HEK293 (cell line): ENCODE results near the gene YTHDC2.
A peak's percentile ranks its signal among the peaks of the same experiment; 100 is the strongest.

ENCODE experiments used
- CTCF ChIA-PET: fragments of 350-600 bp; formaldehyde crosslinking; extraction: SDS; loops from one replicate; lab custom pipeline; 2021; ENCODE audit warnings: antibody characterized with exemption; lab: Yijun Ruan, JAX
- POLR2A ChIA-PET: fragments of 300-600 bp; formaldehyde crosslinking; extraction: SDS; loops from one replicate; lab custom pipeline; 2020; ENCODE audit warnings: antibody characterized with exemption, inconsistent platforms; lab: Yijun Ruan, JAX
- H3K27ac ChIP-seq: fragments of 200-500 bp; sonication (Bioruptor generic); 2 replicates; pipeline ENCODE4 v1.5.1; 2014; ENCODE audit warnings: low read depth, low read length, control low read depth, inconsistent platforms; ENCODE audit errors: extremely low read depth
- H3K36me3 ChIP-seq, 2 experiments: fragments of 200-500 bp in 1 of 2; sonication (Bioruptor generic) in 1 of 2; 1 replicate in 1 of 2; 2 replicates in 1 of 2; pipeline ENCODE4 v1.5.1; 2014 to 2017; ENCODE audit warnings: inconsistent platforms in 2 of 2, low read length in 2 of 2; ENCODE audit not compliant: control insufficient read depth in 2 of 2, insufficient read depth in 1 of 2
- H3K4me1 ChIP-seq: fragments of 200-500 bp; sonication (Bioruptor generic); 2 replicates; pipeline ENCODE4 v1.5.1; 2014; ENCODE audit warnings: mild to moderate bottlenecking, low read length, inconsistent platforms; ENCODE audit not compliant: control insufficient read depth, insufficient read depth
- H3K4me3 ChIP-seq: 2 replicates; pipeline ENCODE4 v1.5.1; 2011; ENCODE audit warnings: low read depth, mild to moderate bottlenecking, control low read depth, low read length, moderate library complexity
- H3K9me3 ChIP-seq: fragments of 200-500 bp; sonication (Bioruptor generic); 2 replicates; pipeline ENCODE4 v1.5.1; 2014; ENCODE audit warnings: low read depth, low read length, inconsistent platforms; ENCODE audit not compliant: control insufficient read depth, insufficient read depth
- GLIS1 ChIP-seq: fragments of 450-650 bp; formaldehyde crosslinking; IDR thresholded peaks from 2 replicates; pipeline ENCODE4 v1.5.1; 2016; ENCODE audit warnings: missing biosample characterization, missing genetic modification characterization
- HOXC10 ChIP-seq: sonication (generic); formaldehyde crosslinking; IDR thresholded peaks from 2 replicates; pipeline ENCODE4 v1.8.1; 2023; ENCODE audit warnings: mild to moderate bottlenecking, missing genetic modification reagents
- HOXD13 ChIP-seq: sonication (generic); formaldehyde crosslinking; IDR thresholded peaks from 2 replicates; pipeline ENCODE4 v1.8.0; 2022; ENCODE audit warnings: missing genetic modification reagents, borderline replicate concordance
- KLF9 ChIP-seq: fragments of 450-650 bp; formaldehyde crosslinking; IDR thresholded peaks from 2 replicates; pipeline ENCODE4 v1.5.1; 2016; ENCODE audit warnings: missing biosample characterization, missing genetic modification characterization, low read depth
- MZF1 ChIP-seq: fragments of 450-650 bp; formaldehyde crosslinking; IDR thresholded peaks from 2 replicates; pipeline ENCODE4 v1.5.1; 2017; ENCODE audit warnings: missing biosample characterization, missing genetic modification characterization, borderline replicate concordance
- PRDM1 ChIP-seq: fragments of 450-650 bp; formaldehyde crosslinking; IDR thresholded peaks from 2 replicates; pipeline ENCODE4; 2016; ENCODE audit warnings: missing biosample characterization, missing genetic modification characterization
- REST ChIP-seq: fragments of 450-650 bp; formaldehyde crosslinking; IDR thresholded peaks from 2 replicates; pipeline ENCODE4 v1.5.1; 2016; ENCODE audit warnings: missing biosample characterization, missing genetic modification characterization
- SCRT2 ChIP-seq: fragments of 450-650 bp; formaldehyde crosslinking; IDR thresholded peaks from 2 replicates; pipeline ENCODE4 v1.5.1; 2016; ENCODE audit warnings: missing biosample characterization, missing genetic modification characterization
- TRIM28 ChIP-seq: IDR thresholded peaks from 2 replicates; pipeline ENCODE4 v1.6.1; 2011; ENCODE audit warnings: low read length, control low read depth, borderline replicate concordance
- ZNF10 ChIP-seq: fragments of 450-650 bp; formaldehyde crosslinking; IDR thresholded peaks from 2 replicates; pipeline ENCODE4 v1.5.1; 2017; ENCODE audit warnings: missing biosample characterization, missing genetic modification characterization
- ZNF394 ChIP-seq: fragments of 450-650 bp; formaldehyde crosslinking; IDR thresholded peaks from 2 replicates; pipeline ENCODE4 v1.5.1; 2016; ENCODE audit warnings: missing biosample characterization, missing genetic modification characterization, mild to moderate bottlenecking, moderate library complexity, borderline replicate concordance
- ZNF610 ChIP-seq: fragments of 450-650 bp; formaldehyde crosslinking; IDR thresholded peaks from 2 replicates; pipeline ENCODE4 v1.5.1; 2016; ENCODE audit warnings: missing biosample characterization, missing genetic modification characterization, borderline replicate concordance
- ZNF623 ChIP-seq: fragments of 450-650 bp; formaldehyde crosslinking; IDR thresholded peaks from 2 replicates; pipeline ENCODE4 v1.5.1; 2016; ENCODE audit warnings: missing biosample characterization, missing genetic modification characterization
- ZNF654 ChIP-seq: fragments of 450-650 bp; formaldehyde crosslinking; IDR thresholded peaks from 2 replicates; pipeline ENCODE4 v1.5.1; 2016; ENCODE audit warnings: low read depth, missing biosample characterization, missing genetic modification characterization
- ZNF837 ChIP-seq: fragments of 450-650 bp; formaldehyde crosslinking; IDR thresholded peaks from 2 replicates; pipeline ENCODE4 v1.5.1; 2016; ENCODE audit warnings: missing biosample characterization, missing genetic modification characterization
- TF ChIP-seq, protein P1 (sequence below): fragments of 450-650 bp; formaldehyde crosslinking; IDR thresholded peaks from 2 replicates; pipeline ENCODE4 v1.5.1; 2016; ENCODE audit warnings: missing biosample characterization, missing genetic modification characterization
- TF ChIP-seq, protein P2 (sequence below): fragments of 450-650 bp; formaldehyde crosslinking; IDR thresholded peaks from 2 replicates; pipeline ENCODE4 v1.5.1; 2016; ENCODE audit warnings: missing biosample characterization, missing genetic modification characterization

YTHDC2 gene

GRCh38 chr5:113612060-113612496 is 98.6 kb downstream of the YTHDC2 start:
- TF ChIP-seq ZNF654 (tag by site-specific recombination), result peak; percentile 92
- TF ChIP-seq, protein P1, sequence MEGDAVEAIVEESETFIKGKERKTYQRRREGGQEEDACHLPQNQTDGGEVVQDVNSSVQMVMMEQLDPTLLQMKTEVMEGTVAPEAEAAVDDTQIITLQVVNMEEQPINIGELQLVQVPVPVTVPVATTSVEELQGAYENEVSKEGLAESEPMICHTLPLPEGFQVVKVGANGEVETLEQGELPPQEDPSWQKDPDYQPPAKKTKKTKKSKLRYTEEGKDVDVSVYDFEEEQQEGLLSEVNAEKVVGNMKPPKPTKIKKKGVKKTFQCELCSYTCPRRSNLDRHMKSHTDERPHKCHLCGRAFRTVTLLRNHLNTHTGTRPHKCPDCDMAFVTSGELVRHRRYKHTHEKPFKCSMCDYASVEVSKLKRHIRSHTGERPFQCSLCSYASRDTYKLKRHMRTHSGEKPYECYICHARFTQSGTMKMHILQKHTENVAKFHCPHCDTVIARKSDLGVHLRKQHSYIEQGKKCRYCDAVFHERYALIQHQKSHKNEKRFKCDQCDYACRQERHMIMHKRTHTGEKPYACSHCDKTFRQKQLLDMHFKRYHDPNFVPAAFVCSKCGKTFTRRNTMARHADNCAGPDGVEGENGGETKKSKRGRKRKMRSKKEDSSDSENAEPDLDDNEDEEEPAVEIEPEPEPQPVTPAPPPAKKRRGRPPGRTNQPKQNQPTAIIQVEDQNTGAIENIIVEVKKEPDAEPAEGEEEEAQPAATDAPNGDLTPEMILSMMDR (tag by site-specific recombination), result peak; percentile 19; the same call in 1 of the 2 replicates
- no peak for TF ChIP-seq HOXD13
- TF ChIP-seq ZNF394 (tag by site-specific recombination), result peak; percentile 71; the same call in 1 of the 2 replicates
- TF ChIP-seq PRDM1 (tag by site-specific recombination), result peak; percentile 72
- TF ChIP-seq, protein P2, sequence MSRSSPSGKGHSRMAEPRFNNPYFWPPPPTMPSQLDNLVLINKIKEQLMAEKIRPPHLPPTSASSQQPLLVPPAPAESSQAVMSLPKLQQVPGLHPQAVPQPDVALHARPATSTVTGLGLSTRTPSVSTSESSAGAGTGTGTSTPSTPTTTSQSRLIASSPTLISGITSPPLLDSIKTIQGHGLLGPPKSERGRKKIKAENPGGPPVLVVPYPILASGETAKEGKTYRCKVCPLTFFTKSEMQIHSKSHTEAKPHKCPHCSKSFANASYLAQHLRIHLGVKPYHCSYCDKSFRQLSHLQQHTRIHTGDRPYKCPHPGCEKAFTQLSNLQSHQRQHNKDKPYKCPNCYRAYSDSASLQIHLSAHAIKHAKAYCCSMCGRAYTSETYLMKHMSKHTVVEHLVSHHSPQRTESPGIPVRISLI (tag by site-specific recombination), result 0 out of 2 replicates have a peak, but pooled peaks have one; percentile 17
- no peak overlapping the region for H3K4me3 ChIP-seq
- ChIA-PET POLR2A (interaction anchor here (0.6 kb wide), 1 partner anchor 763 kb away, joined by 3 read pairs; no protein-coding TSS in a partner anchor), CTCF (interaction anchor here (0.6 to 2.2 kb wide), 51 partner anchors 8 to 1635 kb away, joined by 3 to 40 read pairs (median 4); no protein-coding TSS in a partner anchor)
- no peaks in the 10 kb centered on the region for H3K36me3 ChIP-seq
- no peaks in the 10 kb centered on the region for H3K4me1 ChIP-seq
- H3K27ac ChIP-seq, result no peak overlapping the region
- no peaks in the 10 kb centered on the region for H3K9me3 ChIP-seq

- Histone ChIP-seq H3K4me1 (no peaks in the 10 kb centered on the region), H3K9me3 (no peaks in the 10 kb centered on the region), H3K4me3 (no peak overlapping the region), H3K27ac (no peak overlapping the region), H3K36me3 (no peaks in the 10 kb centered on the region)
- ChIA-PET POLR2A (no interaction called here), CTCF (interaction anchor here (0.5 to 1.6 kb wide), 6 partner anchors 8 to 618 kb away, joined by 3 to 5 read pairs (median 3); no protein-coding TSS in a partner anchor)
- TF ChIP-seq HOXC10 (no peak), MZF1 (no peak), ZNF610 (tag by site-specific recombination) (no peak), ZNF623 (tag by site-specific recombination) (no peak), TRIM28 (no peak), GLIS1 (tag by site-specific recombination) (no peak), KLF9 (tag by site-specific recombination) (no peak), REST (no peak), ZNF837 (tag by site-specific recombination) (no peak), HOXD13 (no peak), ZNF10 (tag by site-specific recombination) (no peak), SCRT2 (tag by site-specific recombination) (no peak)
- TF ChIP-seq, protein P2 (tag by site-specific recombination), result no peak
These were observed 100.7 kb downstream of the YTHDC2 start for GRCh38 chr5:113614191-113614590.
